ENCODE data around the gene KCNK16. TPM values are rescaled to one million over a fixed set of nuclear protein-coding genes. Genes with fewer than 3 reads are reported as not detected.

Gene KCNK16
- total RNA-seq, 1 donor from 2014 or later, result not detected

DNA sequence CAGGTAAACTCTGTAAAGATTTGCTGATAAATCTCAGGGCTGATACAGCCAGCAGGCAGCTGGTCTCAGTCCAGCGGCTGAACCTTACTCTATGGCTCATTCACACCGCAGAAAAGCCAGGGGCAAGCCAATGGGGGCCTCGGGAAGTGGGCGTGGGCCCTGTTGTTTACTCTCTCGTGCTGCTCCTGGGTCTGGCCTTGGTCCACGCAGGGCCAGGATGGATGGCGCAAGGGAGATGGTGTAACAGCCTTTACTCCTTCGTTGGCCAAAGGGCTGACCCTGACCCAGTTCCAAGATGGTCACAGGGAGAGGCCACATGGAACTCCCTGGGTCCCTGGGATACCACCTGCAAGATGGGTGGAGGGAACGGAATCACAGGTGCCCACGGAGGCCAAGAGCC is 24.4 kb downstream of the KCNK16 start:
- H3K9ac ChIP-seq, result no peak overlapping the region
- Mint-ChIP-seq H3K4me1 (peaks cover 9% of the 10 kb centered on the region), H3K9me3 (no peaks in the 10 kb centered on the region), H3K36me3 (no peaks in the 10 kb centered on the region), H3K4me3 (no peak overlapping the region), H3K27ac (no peak overlapping the region), H3K27me3 (ENCODE audit: insufficient read depth, low read depth) (peaks cover 4% of the 10 kb centered on the region)
- no peak overlapping the region for H3K4me3 ChIP-seq
- peaks cover 5% of the 10 kb centered on the region for H3K4me1 ChIP-seq
- no peaks in the 10 kb centered on the region for H3K9me3 ChIP-seq (ENCODE audit: low read depth)
- H3K79me2 ChIP-seq (ENCODE audit: low read depth), result no peaks in the 10 kb centered on the region
- H3K4me2 ChIP-seq, result no peak overlapping the region
- no peak for DNase-seq (ENCODE audit: low spot score)
- peaks cover 6% of the 10 kb centered on the region for H3K27me3 ChIP-seq
- no peaks in the 10 kb centered on the region for H4K20me1 ChIP-seq (ENCODE audit: low read depth)
- no peaks in the 10 kb centered on the region for H3F3A ChIP-seq (ENCODE audit: low read depth)
- H2AFZ ChIP-seq (replicated peaks), result no peak overlapping the region
- no peaks in the 10 kb centered on the region for H3K36me3 ChIP-seq
- TF ChIP-seq EZH2phosphoT487 (IDR thresholded peaks at IDR 0.05), result no peak
- TF ChIP-seq, protein P1, sequence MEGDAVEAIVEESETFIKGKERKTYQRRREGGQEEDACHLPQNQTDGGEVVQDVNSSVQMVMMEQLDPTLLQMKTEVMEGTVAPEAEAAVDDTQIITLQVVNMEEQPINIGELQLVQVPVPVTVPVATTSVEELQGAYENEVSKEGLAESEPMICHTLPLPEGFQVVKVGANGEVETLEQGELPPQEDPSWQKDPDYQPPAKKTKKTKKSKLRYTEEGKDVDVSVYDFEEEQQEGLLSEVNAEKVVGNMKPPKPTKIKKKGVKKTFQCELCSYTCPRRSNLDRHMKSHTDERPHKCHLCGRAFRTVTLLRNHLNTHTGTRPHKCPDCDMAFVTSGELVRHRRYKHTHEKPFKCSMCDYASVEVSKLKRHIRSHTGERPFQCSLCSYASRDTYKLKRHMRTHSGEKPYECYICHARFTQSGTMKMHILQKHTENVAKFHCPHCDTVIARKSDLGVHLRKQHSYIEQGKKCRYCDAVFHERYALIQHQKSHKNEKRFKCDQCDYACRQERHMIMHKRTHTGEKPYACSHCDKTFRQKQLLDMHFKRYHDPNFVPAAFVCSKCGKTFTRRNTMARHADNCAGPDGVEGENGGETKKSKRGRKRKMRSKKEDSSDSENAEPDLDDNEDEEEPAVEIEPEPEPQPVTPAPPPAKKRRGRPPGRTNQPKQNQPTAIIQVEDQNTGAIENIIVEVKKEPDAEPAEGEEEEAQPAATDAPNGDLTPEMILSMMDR (IDR thresholded peaks at IDR 0.05), result no peak
- TF ChIP-seq EZH2 (IDR thresholded peaks at IDR 0.05), result no peak
- H3K27ac ChIP-seq, result no peak overlapping the region

DNA sequence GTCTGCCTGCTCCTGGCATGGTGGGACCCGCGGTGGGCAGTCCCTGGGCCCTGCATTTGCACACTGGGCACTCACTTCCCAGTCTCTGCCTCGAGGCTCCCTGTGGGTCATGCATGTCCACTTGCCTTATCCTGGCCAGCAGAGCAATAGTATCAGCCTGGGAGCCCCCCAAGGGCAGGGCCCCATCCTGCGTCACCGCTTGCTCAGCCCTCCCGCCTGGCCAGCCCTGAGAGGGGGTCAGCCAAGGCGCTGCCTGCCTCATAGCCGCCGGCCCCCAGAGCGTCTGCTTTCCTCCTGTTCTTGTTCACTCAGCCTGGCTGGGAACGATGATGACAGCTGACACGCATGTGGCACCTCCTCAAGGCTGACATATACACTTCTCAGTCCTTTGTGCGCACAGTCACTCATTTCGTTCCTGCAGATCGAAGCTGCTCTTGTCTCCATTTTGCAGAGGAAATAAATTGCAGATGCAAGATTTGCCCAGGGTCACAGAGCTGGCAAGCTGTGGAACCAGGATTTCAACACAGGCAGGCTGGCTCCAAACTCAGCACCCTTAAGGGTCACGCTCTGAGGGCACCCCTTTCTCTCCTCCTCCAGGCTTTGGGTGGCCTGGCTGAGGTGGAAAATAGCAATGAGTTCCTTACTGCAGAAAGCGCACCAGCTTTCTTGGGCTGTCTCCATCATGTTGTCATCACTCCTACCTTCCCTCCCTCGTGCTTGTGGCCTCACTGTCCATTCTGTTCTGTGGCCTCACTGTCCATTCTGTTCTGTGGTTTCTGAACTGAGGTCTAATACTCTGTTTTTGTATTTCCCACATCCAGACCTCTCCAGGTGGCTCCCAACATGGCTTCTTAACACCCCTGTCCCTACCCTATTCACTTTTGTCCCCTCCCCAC is 25.5 kb downstream of the KCNK16 start:
- H3K4me2 ChIP-seq, result no peak overlapping the region
- H3K36me3 ChIP-seq, result no peaks in the 10 kb centered on the region
- H3K9me3 ChIP-seq (ENCODE audit: low read depth), result no peaks in the 10 kb centered on the region
- Mint-ChIP-seq H3K9me3 (no peaks in the 10 kb centered on the region), H3K27ac (no peak overlapping the region), H3K27me3 (ENCODE audit: insufficient read depth, low read depth) (peaks cover 9% of the 10 kb centered on the region), H3K4me3 (no peak overlapping the region), H3K4me1 (peaks cover 5% of the 10 kb centered on the region), H3K36me3 (no peaks in the 10 kb centered on the region)
- H3K27ac ChIP-seq, result no peak overlapping the region
- no peaks in the 10 kb centered on the region for H3K79me2 ChIP-seq (ENCODE audit: low read depth)
- peaks cover 16% of the 10 kb centered on the region for H3K27me3 ChIP-seq
- no peak overlapping the region for H2AFZ ChIP-seq (replicated peaks)
- peaks cover 6% of the 10 kb centered on the region for H3K4me1 ChIP-seq
- no peak overlapping the region for H3K9ac ChIP-seq
- no peak for DNase-seq (ENCODE audit: low spot score)
- H4K20me1 ChIP-seq (ENCODE audit: low read depth), result no peaks in the 10 kb centered on the region
- TF ChIP-seq, protein P1 (IDR thresholded peaks at IDR 0.05), result no peak
- TF ChIP-seq EZH2phosphoT487 (IDR thresholded peaks at IDR 0.05) (no peak), EZH2 (IDR thresholded peaks at IDR 0.05) (no peak)
- H3K4me3 ChIP-seq, result no peak overlapping the region
- no peaks in the 10 kb centered on the region for H3F3A ChIP-seq (ENCODE audit: low read depth)

DNA sequence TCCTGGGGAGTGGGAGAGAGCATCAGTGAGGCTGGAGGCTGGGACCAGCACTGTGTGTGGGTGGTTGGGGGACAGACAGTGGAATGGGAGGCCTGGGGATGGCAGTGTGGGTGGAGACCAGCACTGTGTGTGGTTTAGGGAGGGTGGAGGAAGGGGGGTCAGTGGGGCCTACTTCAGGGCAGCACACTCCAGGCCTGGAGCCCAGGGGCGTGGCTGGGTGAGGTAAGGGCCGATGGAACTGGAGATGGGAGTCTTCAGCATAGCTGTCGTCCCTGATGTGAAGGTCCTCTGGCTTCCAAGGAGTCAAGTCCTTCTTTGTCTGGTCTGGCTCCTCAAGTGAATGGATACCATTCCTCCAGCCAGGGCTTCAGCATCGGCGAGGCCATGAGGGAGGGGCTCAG is 26.9 kb downstream of the KCNK16 start:
- no peaks in the 10 kb centered on the region for H3K9me3 Mint-ChIP-seq
- Histone ChIP-seq H3K9ac (no peak overlapping the region), H3F3A (ENCODE audit: low read depth) (no peaks in the 10 kb centered on the region), H3K9me3 (ENCODE audit: low read depth) (no peaks in the 10 kb centered on the region), H3K4me2 (no peak overlapping the region), H4K20me1 (ENCODE audit: low read depth) (no peaks in the 10 kb centered on the region), H3K79me2 (ENCODE audit: low read depth) (no peaks in the 10 kb centered on the region), H3K4me3 (no peak overlapping the region), H3K27me3 (peaks cover 23% of the 10 kb centered on the region), H3K27ac (no peak overlapping the region), H2AFZ (replicated peaks) (no peak overlapping the region), H3K36me3 (no peaks in the 10 kb centered on the region), H3K4me1 (peaks cover 16% of the 10 kb centered on the region)
- TF ChIP-seq, protein P1 (IDR thresholded peaks at IDR 0.05), result no peak
- no peak for TF ChIP-seq EZH2 (IDR thresholded peaks at IDR 0.05)
- TF ChIP-seq EZH2phosphoT487 (IDR thresholded peaks at IDR 0.05), result no peak
- no peaks in the 10 kb centered on the region for H3K36me3 Mint-ChIP-seq
- peaks cover 9% of the 10 kb centered on the region for H3K27me3 Mint-ChIP-seq (ENCODE audit: insufficient read depth, low read depth)
- H3K4me1 Mint-ChIP-seq, result peaks cover 9% of the 10 kb centered on the region
- peak overlapping the region; percentile 9 for H3K27ac Mint-ChIP-seq
- peak; percentile 26 for DNase-seq (ENCODE audit: low spot score)
- no peak overlapping the region for H3K4me3 Mint-ChIP-seq

Measured in neural progenitor cell (in vitro differentiated cells).